SK-N-SH (cell line): ENCODE measurements around the gene VKORC1L1. TPM values are rescaled to one million over a fixed set of nuclear protein-coding genes. Genes with fewer than 3 reads are reported as not detected.
"Not testable (repeated sequence)": the region's sequence is repeated elsewhere in the genome, so short reads cannot be mapped to it uniquely, and the experiment has no call there.

ENCODE experiments used
- CTCF ChIA-PET: fragments of 300-600, 350-600 bp; formaldehyde crosslinking; extraction: SDS; loops from one replicate; lab custom pipeline; 2021; lab: Yijun Ruan, JAX
- POLR2A ChIA-PET: fragments of 350-600 bp; sonication (Branson Sonifier 250); formaldehyde crosslinking; extraction: SDS; loops from one replicate; lab custom pipeline; 2020; ENCODE audit warnings: antibody characterized with exemption, inconsistent platforms; lab: Yijun Ruan, JAX
- DNase-seq: peaks from one replicate; pipeline ENCODE4 v3.0.0; 2012
- H2AFZ ChIP-seq: fragments of 200-600 bp; sonication (generic); 2 replicates; pipeline ENCODE4 v1.8.1; 2016; ENCODE audit warnings: antibody characterized with exemption, mild to moderate bottlenecking, low read depth
- H3F3A ChIP-seq: fragments of 200-600 bp; sonication (generic); replicated peaks from 2 replicates; pipeline ENCODE3; 2016; ENCODE audit warnings: antibody characterized with exemption, mild to moderate bottlenecking; ENCODE audit not compliant: insufficient read depth
- H3K27ac ChIP-seq, 2 experiments: fragments of 200-500 bp in 1 of 2; fragments of 200-600 bp in 1 of 2; sonication (Bioruptor generic) in 1 of 2; sonication (generic), shearing (Covaris generic) in 1 of 2; 2 replicates each; pipeline versions ENCODE4 v1.5.1 to v1.6.1; 2014 to 2016; ENCODE audit warnings: low read depth in 2 of 2, inconsistent platforms in 1 of 2, low read length in 1 of 2, mild to moderate bottlenecking in 1 of 2, mixed read lengths in 1 of 2
- H3K27me3 ChIP-seq: fragments of 200-600 bp; sonication (generic), shearing (Covaris generic); 2 replicates; pipeline ENCODE4 v1.6.1; 2016; ENCODE audit warnings: mixed run types; ENCODE audit not compliant: insufficient read depth
- H3K36me3 ChIP-seq, 2 experiments: fragments of 200-500 bp in 1 of 2; fragments of 200-600 bp in 1 of 2; sonication (Bioruptor generic) in 1 of 2; sonication (generic) in 1 of 2; replicated peaks in 1 of 2; 2 replicates each; pipeline versions ENCODE3 to v1.5.1; 2014 to 2016; ENCODE audit warnings: low read length in 1 of 2, mild to moderate bottlenecking in 1 of 2; ENCODE audit not compliant: insufficient read depth in 2 of 2, control insufficient read depth in 1 of 2
- H3K4me1 ChIP-seq, 2 experiments: fragments of 200-500 bp in 1 of 2; fragments of 200-600 bp in 1 of 2; sonication (Bioruptor generic) in 1 of 2; sonication (generic), shearing (Covaris generic) in 1 of 2; 2 replicates each; pipeline versions ENCODE4 v1.5.1 to v1.6.1; 2014 to 2016; ENCODE audit warnings: low read depth in 1 of 2, low read length in 1 of 2, mixed run types in 1 of 2; ENCODE audit not compliant: insufficient read depth in 2 of 2, control insufficient read depth in 1 of 2
- H3K4me2 ChIP-seq: fragments of 200-600 bp; sonication (generic), shearing (Covaris generic); 2 replicates; pipeline ENCODE4 v1.6.1; 2017; ENCODE audit warnings: mixed run types
- H3K4me3 ChIP-seq, 2 experiments: fragments of 200-500 bp in 1 of 2; fragments of 200-600 bp in 1 of 2; sonication (Bioruptor generic) in 1 of 2; sonication (generic), shearing (Covaris generic) in 1 of 2; 2 replicates each; pipeline versions ENCODE4 v1.5.1 to v1.8.1; 2014 to 2016; ENCODE audit warnings: low read depth in 2 of 2, inconsistent platforms in 1 of 2, low read length in 1 of 2, mild to moderate bottlenecking in 1 of 2, mixed read lengths in 1 of 2, moderate library complexity in 1 of 2
- H3K79me2 ChIP-seq: fragments of 200-600 bp; sonication (generic); 2 replicates; pipeline ENCODE4 v1.8.1; 2017; ENCODE audit warnings: mild to moderate bottlenecking; ENCODE audit not compliant: insufficient read depth
- H3K9ac ChIP-seq: fragments of 200-600 bp; sonication (generic); 2 replicates; pipeline ENCODE4 v1.6.1; 2017; ENCODE audit warnings: mixed run types
- H3K9me2 ChIP-seq: fragments of 200-600 bp; sonication (generic); 2 replicates; pipeline ENCODE4 v1.6.1; 2017; ENCODE audit warnings: mixed run types
- H3K9me3 ChIP-seq: fragments of 200-600 bp; sonication (generic); 2 replicates; pipeline ENCODE4 v1.6.1; 2017; ENCODE audit warnings: mixed run types, mild to moderate bottlenecking, moderate library complexity
- H4K20me1 ChIP-seq: fragments of 200-600 bp; sonication (generic); 2 replicates; pipeline ENCODE4 v1.6.1; 2017; ENCODE audit warnings: mild to moderate bottlenecking, mixed run types; ENCODE audit not compliant: insufficient read depth
- ELF1 ChIP-seq: IDR thresholded peaks from 2 replicates; pipeline ENCODE4 v1.4.0; 2012
- EP300 ChIP-seq, 2 experiments: IDR thresholded peaks; 2 replicates each; pipeline versions ENCODE4 v1.4.0 to v1.6.1; 2012; ENCODE audit warnings: borderline replicate concordance in 1 of 2, low read depth in 1 of 2, low read length in 1 of 2
- FOXM1 ChIP-seq: IDR thresholded peaks from 2 replicates; pipeline ENCODE4 v1.4.0; 2012; ENCODE audit warnings: low read depth, mild to moderate bottlenecking
- GABPA ChIP-seq: IDR thresholded peaks from 2 replicates; pipeline ENCODE4 v1.4.0; 2012; ENCODE audit warnings: low read depth, mild to moderate bottlenecking
- JUND ChIP-seq: IDR thresholded peaks from 2 replicates; pipeline ENCODE4 v1.4.0; 2012
- NFIC ChIP-seq: IDR thresholded peaks from 2 replicates; pipeline ENCODE4 v1.4.0; 2012; ENCODE audit warnings: borderline replicate concordance
- POLR2AphosphoS5 ChIP-seq: IDR thresholded peaks from 2 replicates; pipeline ENCODE4 v1.6.1; 2012; ENCODE audit warnings: low read depth, low read length
- RXRA ChIP-seq: IDR thresholded peaks from 2 replicates; pipeline ENCODE4 v1.4.0; 2012; ENCODE audit warnings: low read depth, mild to moderate bottlenecking, borderline replicate concordance
- TAF1 ChIP-seq: IDR thresholded peaks from 2 replicates; pipeline ENCODE4 v1.6.1; 2012; ENCODE audit warnings: low read depth, mild to moderate bottlenecking, low read length, moderate library complexity, borderline replicate concordance
- WGBS: methylation state at CpG from one replicate; pipeline ENCODE4 v1.1.6; 2017; ENCODE audit warnings: low lambda C conversion rate; 5-methylcytosine and 5-hydroxymethylcytosine counted together
- polyA plus RNA-seq, 3 experiments: library from polyadenylated mRNA; depleted of rRNA; stranded (reverse); fragments of >200 nt; gene quantifications; 2 replicates each; pipeline ENCODE4 v1.2.3, GENCODE V29; 2012
- TF ChIP-seq, protein P1 (sequence below): fragments of 150-350 bp; IDR thresholded peaks from 2 replicates; pipeline ENCODE4 v1.6.1; 2016; ENCODE audit warnings: mild to moderate bottlenecking, low read depth, low read length
- TF ChIP-seq, protein P2 (sequence below): IDR thresholded peaks from 2 replicates; pipeline ENCODE4 v1.6.1; 2012; ENCODE audit warnings: mild to moderate bottlenecking, low read depth, low read length, moderate library complexity

The VKORC1L1 gene
- polyA plus RNA-seq, 1 of the 3 experiments (the other 2 are of a cell fraction) = 14.7 TPM

DNA sequence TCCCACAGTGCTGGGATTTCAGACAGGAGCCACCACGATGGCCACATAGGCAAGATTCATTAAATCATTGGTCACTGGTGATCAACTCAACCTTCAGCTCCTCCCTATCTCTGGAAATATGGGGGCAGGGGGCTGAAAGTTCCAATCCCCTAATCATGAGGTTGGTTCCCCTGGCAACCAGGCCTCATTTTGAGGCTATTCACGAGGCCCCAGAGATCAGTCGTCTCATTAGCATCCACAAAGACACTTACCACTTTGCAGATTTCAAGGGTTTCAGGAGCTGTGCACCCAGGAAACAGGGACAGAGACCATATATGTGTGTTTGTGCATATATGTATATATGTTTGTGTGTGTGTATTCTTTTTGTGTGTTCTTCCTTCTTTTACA, 116.8 kb downstream of the VKORC1L1 start:
- Histone ChIP-seq H3K4me2 (no peak overlapping the region), H3K9me3 (no peaks in the 10 kb centered on the region), H3K36me3 (no peaks in the 10 kb centered on the region), H3K27me3 (no peaks in the 10 kb centered on the region), H3K27ac (no peak overlapping the region), H4K20me1 (no peaks in the 10 kb centered on the region), H3F3A (no peaks in the 10 kb centered on the region), H3K4me3 (no peak overlapping the region), H3K9ac (no peak overlapping the region), H3K9me2 (no peaks in the 10 kb centered on the region), H2AFZ (no peak overlapping the region), H3K79me2 (no peaks in the 10 kb centered on the region), H3K4me1 (no peaks in the 10 kb centered on the region)
- ChIA-PET POLR2A (no interaction called here), CTCF (interaction anchor here (1.8 kb wide), 1 partner anchor 18 kb away, joined by 4 read pairs; no protein-coding TSS in a partner anchor)
- no peak for TF ChIP-seq JUND
- 59% methylated on average over 3 of the region's 3 CpGs for WGBS
- no peak for DNase-seq

DNA sequence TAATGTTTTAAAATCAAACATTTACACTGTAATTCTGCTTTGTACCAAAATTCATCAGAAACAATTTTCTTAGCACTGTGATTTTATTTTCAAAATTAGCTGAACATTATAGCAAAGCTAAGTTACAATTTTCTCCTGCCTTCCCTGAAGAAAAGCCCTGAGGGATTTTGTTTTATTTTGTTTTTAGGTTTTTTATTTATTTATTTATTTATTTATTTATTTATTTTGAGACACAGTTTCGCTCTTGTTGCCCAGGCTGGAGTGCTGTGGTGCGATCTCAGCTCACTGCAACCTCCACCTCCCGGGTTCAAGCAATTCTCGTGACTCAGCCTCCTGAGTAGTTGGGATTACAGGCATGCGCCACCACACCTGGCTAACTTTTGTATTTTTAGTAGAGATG, 119.0 kb downstream of the VKORC1L1 start:
- CTCF ChIA-PET = interaction anchor here (1.0 kb wide), 1 partner anchor 13 kb away, joined by 4 read pairs; no protein-coding TSS in a partner anchor
- H3K27ac ChIP-seq, H3K27me3 ChIP-seq, H3K9ac ChIP-seq, H3F3A ChIP-seq, H2AFZ ChIP-seq, H3K9me3 ChIP-seq, H4K20me1 ChIP-seq, H3K4me3 ChIP-seq, H3K4me2 ChIP-seq, H3K9me2 ChIP-seq, DNase-seq, H3K79me2 ChIP-seq, H3K4me1 ChIP-seq, H3K36me3 ChIP-seq, POLR2A ChIA-PET: not testable (repeated sequence)
- 95% methylated on average over 5 of the region's 5 CpGs for WGBS

DNA sequence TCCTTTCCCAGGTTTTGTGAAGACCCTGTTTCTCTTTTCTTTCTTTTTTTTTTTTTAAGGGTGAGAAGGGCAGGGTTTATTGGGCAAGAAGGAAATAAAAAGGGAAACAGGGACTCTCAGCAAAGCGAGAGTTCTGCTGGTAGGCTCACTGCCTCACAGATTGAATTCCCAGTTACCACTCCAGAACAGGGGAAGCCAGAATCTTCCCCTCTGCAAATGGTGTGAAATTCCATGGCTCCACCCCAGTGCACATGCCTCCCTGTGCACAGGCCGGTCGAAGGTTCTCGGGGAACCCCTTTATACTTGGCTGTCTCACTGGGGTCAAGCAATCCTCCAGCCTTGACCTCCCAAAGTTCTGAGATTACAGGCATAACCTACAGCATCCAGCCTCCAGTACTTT, 119.7 kb downstream of the VKORC1L1 start:
- Histone ChIP-seq H3K4me2 (no peak overlapping the region), H2AFZ (no peak overlapping the region), H3K27ac (no peak overlapping the region), H3K27me3 (no peaks in the 10 kb centered on the region), H3K4me1 (no peaks in the 10 kb centered on the region), H3K9me2 (no peaks in the 10 kb centered on the region), H4K20me1 (no peaks in the 10 kb centered on the region), H3K9ac (no peak overlapping the region), H3F3A (no peaks in the 10 kb centered on the region), H3K36me3 (no peaks in the 10 kb centered on the region)
- WGBS = over 99% methylated on average over 4 of the region's 4 CpGs
- POLR2A ChIA-PET = no interaction called here
- TF ChIP-seq NFIC (no peak), GABPA (no peak), ELF1 (no peak), RXRA (no peak), JUND (no peak), FOXM1 (no peak), TAF1 (no peak), EP300 (IDR thresholded peaks at IDR 0.05; ENCODE audit: borderline replicate concordance in 1 of 2, low read depth in 1 of 2, low read length in 1 of 2) (no peak), POLR2AphosphoS5 (no peak)
- TF ChIP-seq, protein P1, sequence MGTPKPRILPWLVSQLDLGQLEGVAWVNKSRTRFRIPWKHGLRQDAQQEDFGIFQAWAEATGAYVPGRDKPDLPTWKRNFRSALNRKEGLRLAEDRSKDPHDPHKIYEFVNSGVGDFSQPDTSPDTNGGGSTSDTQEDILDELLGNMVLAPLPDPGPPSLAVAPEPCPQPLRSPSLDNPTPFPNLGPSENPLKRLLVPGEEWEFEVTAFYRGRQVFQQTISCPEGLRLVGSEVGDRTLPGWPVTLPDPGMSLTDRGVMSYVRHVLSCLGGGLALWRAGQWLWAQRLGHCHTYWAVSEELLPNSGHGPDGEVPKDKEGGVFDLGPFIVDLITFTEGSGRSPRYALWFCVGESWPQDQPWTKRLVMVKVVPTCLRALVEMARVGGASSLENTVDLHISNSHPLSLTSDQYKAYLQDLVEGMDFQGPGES = no peak
- TF ChIP-seq, protein P2, sequence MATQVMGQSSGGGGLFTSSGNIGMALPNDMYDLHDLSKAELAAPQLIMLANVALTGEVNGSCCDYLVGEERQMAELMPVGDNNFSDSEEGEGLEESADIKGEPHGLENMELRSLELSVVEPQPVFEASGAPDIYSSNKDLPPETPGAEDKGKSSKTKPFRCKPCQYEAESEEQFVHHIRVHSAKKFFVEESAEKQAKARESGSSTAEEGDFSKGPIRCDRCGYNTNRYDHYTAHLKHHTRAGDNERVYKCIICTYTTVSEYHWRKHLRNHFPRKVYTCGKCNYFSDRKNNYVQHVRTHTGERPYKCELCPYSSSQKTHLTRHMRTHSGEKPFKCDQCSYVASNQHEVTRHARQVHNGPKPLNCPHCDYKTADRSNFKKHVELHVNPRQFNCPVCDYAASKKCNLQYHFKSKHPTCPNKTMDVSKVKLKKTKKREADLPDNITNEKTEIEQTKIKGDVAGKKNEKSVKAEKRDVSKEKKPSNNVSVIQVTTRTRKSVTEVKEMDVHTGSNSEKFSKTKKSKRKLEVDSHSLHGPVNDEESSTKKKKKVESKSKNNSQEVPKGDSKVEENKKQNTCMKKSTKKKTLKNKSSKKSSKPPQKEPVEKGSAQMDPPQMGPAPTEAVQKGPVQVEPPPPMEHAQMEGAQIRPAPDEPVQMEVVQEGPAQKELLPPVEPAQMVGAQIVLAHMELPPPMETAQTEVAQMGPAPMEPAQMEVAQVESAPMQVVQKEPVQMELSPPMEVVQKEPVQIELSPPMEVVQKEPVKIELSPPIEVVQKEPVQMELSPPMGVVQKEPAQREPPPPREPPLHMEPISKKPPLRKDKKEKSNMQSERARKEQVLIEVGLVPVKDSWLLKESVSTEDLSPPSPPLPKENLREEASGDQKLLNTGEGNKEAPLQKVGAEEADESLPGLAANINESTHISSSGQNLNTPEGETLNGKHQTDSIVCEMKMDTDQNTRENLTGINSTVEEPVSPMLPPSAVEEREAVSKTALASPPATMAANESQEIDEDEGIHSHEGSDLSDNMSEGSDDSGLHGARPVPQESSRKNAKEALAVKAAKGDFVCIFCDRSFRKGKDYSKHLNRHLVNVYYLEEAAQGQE = no peak
- TF ChIP-seq, all 33 proteins: peak for 0
- Histone ChIP-seq H3K9me3 (no peaks in the 10 kb centered on the region), H3K79me2 (no peaks in the 10 kb centered on the region), H3K4me3 (no peak overlapping the region)
- no peak for DNase-seq
- CTCF ChIA-PET = no interaction called here

DNA sequence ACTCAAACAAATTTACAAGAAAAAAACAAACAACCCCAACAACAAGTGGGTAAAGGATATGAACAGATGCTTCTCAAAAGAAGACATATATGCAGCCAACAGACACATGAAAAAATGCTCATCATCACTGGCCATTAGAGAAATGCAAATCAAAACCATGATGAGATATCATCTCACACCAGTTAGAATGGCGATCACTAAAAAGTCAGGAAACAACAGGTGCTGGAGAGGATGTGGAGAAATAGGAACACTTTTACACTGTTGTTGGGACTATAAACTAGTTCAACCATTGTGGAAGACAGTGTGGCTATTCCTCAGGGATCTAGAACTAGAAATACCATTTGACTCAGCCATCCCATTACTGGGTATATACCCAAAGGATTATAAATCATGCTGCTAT, 122.1 kb downstream of the VKORC1L1 start:
- H3K27ac ChIP-seq, H3K4me3 ChIP-seq, H3K36me3 ChIP-seq, H3K79me2 ChIP-seq, CTCF ChIA-PET, H3K27me3 ChIP-seq, H3F3A ChIP-seq, H3K9me2 ChIP-seq, POLR2A ChIA-PET, H4K20me1 ChIP-seq, DNase-seq, H3K4me1 ChIP-seq, H2AFZ ChIP-seq, H3K4me2 ChIP-seq, H3K9ac ChIP-seq, H3K9me3 ChIP-seq: not testable (repeated sequence)
- 0% methylated on average over 1 of the region's 1 CpG for WGBS
